CD14-positive monocyte (primary cell): Measurements from ENCODE around the gene TTLL6. TPM values are rescaled to one million over a fixed set of nuclear protein-coding genes. Genes with fewer than 3 reads are reported as not detected.

Source experiments
- DNase-seq, 3 donors: peaks; one replicate each; pipeline ENCODE4 v3.0.0-alpha.2; 2011 to 2022
- H2AFZ ChIP-seq: 2 replicates; pipeline ENCODE4 v1.6.0; 2012; ENCODE audit warnings: mild to moderate bottlenecking, low read depth, low read length, inconsistent platforms; ENCODE audit not compliant: insufficient read depth, poor library complexity, severe bottlenecking
- H3K27ac ChIP-seq, 2 donors: 1 replicate in 1 of 2; 2 replicates in 1 of 2; pipeline ENCODE4 v1.5.1; 2012 to 2013; ENCODE audit warnings: low read length in 2 of 2, control low read depth in 1 of 2, inconsistent platforms in 1 of 2, low read depth in 1 of 2, mild to moderate bottlenecking in 1 of 2
- H3K27me3 ChIP-seq, 2 donors: one replicate each; pipeline versions ENCODE4 v1.6.0 to v1.6.1; 2011 to 2013; ENCODE audit warnings: low read length in 2 of 2; ENCODE audit not compliant: control insufficient read depth in 2 of 2, insufficient read depth in 2 of 2
- H3K36me3 ChIP-seq, 2 donors: replicated peaks in 1 of 2; 1 replicate in 1 of 2; 2 replicates in 1 of 2; pipeline versions ENCODE4 v1.5.1 to v1.6.1; 2012 to 2013; ENCODE audit warnings: low read length in 2 of 2, control low read depth in 1 of 2, inconsistent platforms in 1 of 2, mild to moderate bottlenecking in 1 of 2; ENCODE audit not compliant: insufficient read depth in 2 of 2, control insufficient read depth in 1 of 2
- H3K4me1 ChIP-seq, 2 donors: 1 replicate in 1 of 2; 2 replicates in 1 of 2; pipeline versions ENCODE4 v1.5.1 to v1.6.1; 2012 to 2013; ENCODE audit warnings: low read length in 2 of 2, control low read depth in 1 of 2, inconsistent platforms in 1 of 2, mild to moderate bottlenecking in 1 of 2, moderate library complexity in 1 of 2; ENCODE audit not compliant: insufficient read depth in 2 of 2, control insufficient read depth in 1 of 2
- H3K4me2 ChIP-seq: replicated peaks from 2 replicates; pipeline ENCODE3; 2012; ENCODE audit warnings: low read length, moderate library complexity, mild to moderate bottlenecking; ENCODE audit not compliant: poor library complexity, severe bottlenecking; ENCODE audit errors: extremely low read depth
- H3K4me3 ChIP-seq, 3 experiments: fragments of 200-600 bp in 1 of 3; sonication (generic) in 1 of 3; replicated peaks in 1 of 3; 1 replicate in 2 of 3; 2 replicates in 1 of 3; pipeline ENCODE4 v1.5.1; 2011 to 2013; ENCODE audit warnings: low read length in 3 of 3, mild to moderate bottlenecking in 3 of 3, control low read depth in 2 of 3, low read depth in 2 of 3, inconsistent platforms in 1 of 3, moderate library complexity in 1 of 3
- H3K79me2 ChIP-seq: 2 replicates; pipeline ENCODE4 v1.6.0; 2012; ENCODE audit warnings: mild to moderate bottlenecking, control low read depth, inconsistent platforms, low read length, moderate library complexity; ENCODE audit not compliant: insufficient read depth
- H3K9ac ChIP-seq: 2 replicates; pipeline ENCODE4 v1.6.0; 2017; ENCODE audit warnings: low read length, mild to moderate bottlenecking; ENCODE audit not compliant: insufficient read depth, poor library complexity, severe bottlenecking
- H3K9me3 ChIP-seq, 2 donors: replicated peaks in 1 of 2; 1 replicate in 1 of 2; 2 replicates in 1 of 2; pipeline versions ENCODE4 v1.5.1 to v1.6.1; 2012 to 2013; ENCODE audit warnings: low read length in 2 of 2, control low read depth in 1 of 2; ENCODE audit not compliant: control insufficient read depth in 1 of 2, insufficient read depth in 1 of 2
- H4K20me1 ChIP-seq: 2 replicates; pipeline ENCODE4 v1.6.0; 2012; ENCODE audit warnings: mild to moderate bottlenecking, low read length, control low read depth, moderate library complexity; ENCODE audit not compliant: insufficient read depth
- H3K27ac Mint-ChIP-seq, 7 donors: one replicate each; pipeline ENCODE4 v1.8.0; 2020; ENCODE audit warnings: mild to moderate bottlenecking in 7 of 7, mixed read lengths in 7 of 7, moderate library complexity in 6 of 7, inconsistent platforms in 2 of 7
- H3K27me3 Mint-ChIP-seq, 3 donors: one replicate each; pipeline ENCODE4 v1.8.0; 2021 to 2022; ENCODE audit warnings: low read depth in 3 of 3, mild to moderate bottlenecking in 3 of 3, mixed read lengths in 3 of 3, moderate library complexity in 3 of 3, inconsistent platforms in 1 of 3
- H3K36me3 Mint-ChIP-seq, 2 donors: one replicate each; pipeline ENCODE4 v1.8.0; 2020; ENCODE audit warnings: mixed read lengths in 2 of 2, inconsistent platforms in 1 of 2, mild to moderate bottlenecking in 1 of 2
- H3K4me1 Mint-ChIP-seq: one replicate; pipeline ENCODE4 v1.8.0; 2020; ENCODE audit warnings: mild to moderate bottlenecking, mixed read lengths
- H3K4me3 Mint-ChIP-seq, 2 donors: one replicate each; pipeline ENCODE4 v1.8.0; 2020; ENCODE audit warnings: mild to moderate bottlenecking in 2 of 2, mixed read lengths in 2 of 2, moderate library complexity in 1 of 2
- H3K9me3 Mint-ChIP-seq, 7 donors: one replicate each; pipeline ENCODE4 v1.8.0; 2020 to 2022; ENCODE audit warnings: mixed read lengths in 7 of 7, mild to moderate bottlenecking in 6 of 7, moderate library complexity in 6 of 7, inconsistent platforms in 2 of 7
- CTCF ChIP-seq: fragments of 200-600 bp; IDR thresholded peaks from one replicate; pipeline ENCODE4 v1.8.0; 2022; ENCODE audit warnings: antibody characterized with exemption, mild to moderate bottlenecking
- WGBS: methylation state at CpG from one replicate; pipeline ENCODE4 v1.1.5; 2013; ENCODE audit warnings: missing lambda C conversion rate; ENCODE audit not compliant: insufficient coverage; 5-methylcytosine and 5-hydroxymethylcytosine counted together
- intact Hi-C, 2 donors: fragments of 100-400 bp; cut with micrococcal nuclease; formaldehyde crosslinking; loops; one replicate each; pipeline versions ENCODE4 v1.15.0 to v1.15.1; 2023
- polyA plus RNA-seq, 3 donors: library from polyadenylated mRNA; depleted of rRNA in 1 of 3; unstranded in 2 of 3; stranded (reverse) in 1 of 3; fragments of 300-500 nt in 2 of 3; fragments of >200 nt in 1 of 3; fragmentation: Illumina TruSeq in 2 of 3; gene quantifications; 1 replicate in 2 of 3; 2 replicates in 1 of 3; pipeline ENCODE4 v1.2.3, GENCODE V29; 2012 to 2021

Gene TTLL6
- polyA plus RNA-seq, 3 donors = not detected

GRCh38 chr17:48751733-48752398 lies 65.2 kb downstream of the TTLL6 start:
- no peak overlapping the region for H3K27ac Mint-ChIP-seq
- H3K9ac ChIP-seq = no peak overlapping the region
- H2AFZ ChIP-seq = no peak overlapping the region
- peaks cover 23 to 27% of the 10 kb centered on the region in 2 donors for H3K4me1 ChIP-seq
- peaks cover 93 to 95% of the 10 kb centered on the region in 2 donors for H3K27me3 ChIP-seq
- peaks cover 93 to 96% (median 96%) of the 10 kb centered on the region in 3 donors for H3K27me3 Mint-ChIP-seq
- peak overlapping the region in 1 of 2 donors; percentile 81 for H3K4me3 Mint-ChIP-seq
- DNase-seq = no peak
- peaks cover 0 to 60% of the 10 kb centered on the region in 2 donors for H3K9me3 ChIP-seq
- intact Hi-C loops = no loop called here
- no peak overlapping the region for H3K4me2 ChIP-seq
- H3K4me1 Mint-ChIP-seq = peaks cover 40% of the 10 kb centered on the region
- H3K9me3 Mint-ChIP-seq = peaks cover 0 to 43% (median 13%) of the 10 kb centered on the region in 7 donors
- 8% methylated on average over 12 of the region's 13 CpGs for WGBS
- H4K20me1 ChIP-seq = no peaks in the 10 kb centered on the region
- no peak for TF ChIP-seq CTCF
- no peaks in the 10 kb centered on the region for H3K79me2 ChIP-seq
- H3K27ac ChIP-seq = no peak overlapping the region
- peaks cover 0 to 16% of the 10 kb centered on the region in 2 donors for H3K36me3 Mint-ChIP-seq
- H3K36me3 ChIP-seq = no peaks in the 10 kb centered on the region
- no peak overlapping the region for H3K4me3 ChIP-seq

GRCh38 chr17:48751172-48751571 lies 65.9 kb downstream of the TTLL6 start:
- Mint-ChIP-seq H3K4me1 (peaks cover 42% of the 10 kb centered on the region), H3K36me3 (peaks cover 3 to 16% of the 10 kb centered on the region in 2 donors), H3K27me3 (peaks cover 97% of the 10 kb centered on the region in 3 donors), H3K4me3 (peak overlapping the region in 1 of 2 donors; percentile 81), H3K9me3 (peaks cover 0 to 49% (median 11%) of the 10 kb centered on the region in 7 donors), H3K27ac (no peak overlapping the region)
- Histone ChIP-seq H3K27me3 (peaks cover 99 to 100% of the 10 kb centered on the region in 2 donors), H3K4me2 (no peak overlapping the region), H3K9me3 (peaks cover 0 to 60% of the 10 kb centered on the region in 2 donors), H3K36me3 (no peaks in the 10 kb centered on the region), H4K20me1 (no peaks in the 10 kb centered on the region), H3K9ac (no peak overlapping the region), H2AFZ (no peak overlapping the region), H3K4me3 (no peak overlapping the region), H3K79me2 (no peaks in the 10 kb centered on the region), H3K4me1 (peaks cover 19 to 23% of the 10 kb centered on the region in 2 donors), H3K27ac (no peak overlapping the region)
- no peak for TF ChIP-seq CTCF
- WGBS = 8% methylated on average over 2 of the region's 3 CpGs
- DNase-seq = no peak
- intact Hi-C loops = no loop called here
